Esophagus squamous epithelium (tissue), 5 donors: ENCODE data around the gene MPP4. TPM values are rescaled to one million over a fixed set of nuclear protein-coding genes. Genes with fewer than 3 reads are reported as not detected.

Experiments used
- DNase-seq: peaks from one replicate; lab custom pipeline; 2025; lab: John Stamatoyannopoulos, UW
- H3K27ac ChIP-seq, 4 donors: fragments of 200-600 bp; sonication (generic); one replicate each; pipeline ENCODE4 v1.5.1; 2016 to 2019; ENCODE audit warnings: mild to moderate bottlenecking in 1 of 4
- H3K27me3 ChIP-seq, 4 donors: fragments of 200-600 bp; sonication (generic); 1 replicate in 3 of 4; 2 replicates in 1 of 4; pipeline versions ENCODE4 v1.5.1 to v1.6.0; 2017 to 2021; ENCODE audit warnings: antibody characterized with exemption in 1 of 4
- H3K36me3 ChIP-seq, 3 donors: fragments of 200-600 bp; sonication (generic); one replicate each; pipeline ENCODE4 v1.5.1; 2016 to 2019
- H3K4me1 ChIP-seq, 3 donors: fragments of 200-600 bp; sonication (generic); one replicate each; pipeline ENCODE4 v1.5.1; 2017 to 2019
- H3K4me3 ChIP-seq, 4 donors: fragments of 200-600 bp; sonication (generic); 1 replicate in 3 of 4; 2 replicates in 1 of 4; pipeline ENCODE4 v1.5.1; 2016 to 2019; ENCODE audit warnings: mild to moderate bottlenecking in 2 of 4, moderate library complexity in 1 of 4
- H3K9me3 ChIP-seq, 3 donors: fragments of 200-600 bp; sonication (generic); one replicate each; pipeline ENCODE4 v1.5.1; 2016 to 2019
- POLR2A ChIP-seq, 4 donors: fragments of 450-650 bp; IDR thresholded peaks; one replicate each; pipeline ENCODE4 v1.6.1; 2017; ENCODE audit warnings: antibody characterized with exemption in 4 of 4, mild to moderate bottlenecking in 4 of 4, moderate library complexity in 3 of 4
- WGBS, 2 donors: methylation state at CpG; one replicate each; pipeline ENCODE4 v1.1.5; 2018; 5-methylcytosine and 5-hydroxymethylcytosine counted together
- intact Hi-C: fragments of 100-400 bp; cut with DNase I; formaldehyde crosslinking; loops from one replicate; pipeline ENCODE4 v1.15.0; 2022
- total RNA-seq, 4 donors: library from RNA; depleted of rRNA; stranded (reverse); fragments of >200 nt; gene quantifications; one replicate each; pipeline ENCODE4 v1.1.0, GENCODE V29; 2016
- TF ChIP-seq, protein P1 (sequence below), 6 experiments: fragments of 450-650 bp in 4 of 6; fragments of 200-600 bp in 2 of 6; sonication (generic) in 2 of 6; IDR thresholded peaks; one replicate each; pipeline ENCODE4 v1.5.1; 2016 to 2019; ENCODE audit warnings: antibody characterized with exemption in 6 of 6, mild to moderate bottlenecking in 4 of 6, moderate library complexity in 4 of 6
- donor health status: DM: yes; HTN: yes; CAD: no.

The MPP4 gene
- total RNA-seq, 4 donors from 2014 or later, result 0.19 TPM; not detected in 3

DNA sequence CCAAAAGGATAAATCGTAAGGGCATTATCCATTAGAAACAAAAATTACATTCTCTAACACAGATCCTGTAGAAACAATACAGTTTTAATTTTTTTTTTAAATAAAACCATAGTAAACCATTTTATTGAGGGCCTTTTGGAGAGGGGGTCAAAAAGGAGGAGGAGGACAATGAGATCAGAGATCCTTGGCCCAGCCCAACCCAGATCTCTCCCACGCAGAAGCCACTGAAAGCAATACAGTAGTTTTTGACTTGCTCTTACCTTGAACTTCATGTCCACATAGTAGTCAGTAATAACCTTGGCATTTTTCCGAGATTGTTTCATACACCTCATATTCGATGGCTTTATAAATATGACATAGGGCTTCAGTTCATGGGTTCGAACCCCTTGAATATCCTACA is 51.0 kb downstream of the MPP4 start:
- TF ChIP-seq, protein P1, sequence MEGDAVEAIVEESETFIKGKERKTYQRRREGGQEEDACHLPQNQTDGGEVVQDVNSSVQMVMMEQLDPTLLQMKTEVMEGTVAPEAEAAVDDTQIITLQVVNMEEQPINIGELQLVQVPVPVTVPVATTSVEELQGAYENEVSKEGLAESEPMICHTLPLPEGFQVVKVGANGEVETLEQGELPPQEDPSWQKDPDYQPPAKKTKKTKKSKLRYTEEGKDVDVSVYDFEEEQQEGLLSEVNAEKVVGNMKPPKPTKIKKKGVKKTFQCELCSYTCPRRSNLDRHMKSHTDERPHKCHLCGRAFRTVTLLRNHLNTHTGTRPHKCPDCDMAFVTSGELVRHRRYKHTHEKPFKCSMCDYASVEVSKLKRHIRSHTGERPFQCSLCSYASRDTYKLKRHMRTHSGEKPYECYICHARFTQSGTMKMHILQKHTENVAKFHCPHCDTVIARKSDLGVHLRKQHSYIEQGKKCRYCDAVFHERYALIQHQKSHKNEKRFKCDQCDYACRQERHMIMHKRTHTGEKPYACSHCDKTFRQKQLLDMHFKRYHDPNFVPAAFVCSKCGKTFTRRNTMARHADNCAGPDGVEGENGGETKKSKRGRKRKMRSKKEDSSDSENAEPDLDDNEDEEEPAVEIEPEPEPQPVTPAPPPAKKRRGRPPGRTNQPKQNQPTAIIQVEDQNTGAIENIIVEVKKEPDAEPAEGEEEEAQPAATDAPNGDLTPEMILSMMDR (IDR thresholded peaks at IDR 0.05), result no peak
- TF ChIP-seq POLR2A (IDR thresholded peaks at IDR 0.05), result no peak
- no peak for DNase-seq
- peaks cover 0 to 27% (median 9%) of the 10 kb centered on the region in 3 donors for H3K4me1 ChIP-seq
- H3K27ac ChIP-seq, result no peak overlapping the region
- H3K9me3 ChIP-seq, result no peaks in the 10 kb centered on the region
- H3K36me3 ChIP-seq, result no peaks in the 10 kb centered on the region
- intact Hi-C loops, result no loop called here
- WGBS, 2 donors, result 85 to 94% methylated on average over 5 of the region's 5 CpGs
- no peaks in the 10 kb centered on the region for H3K27me3 ChIP-seq
- H3K4me3 ChIP-seq, result no peak overlapping the region

DNA sequence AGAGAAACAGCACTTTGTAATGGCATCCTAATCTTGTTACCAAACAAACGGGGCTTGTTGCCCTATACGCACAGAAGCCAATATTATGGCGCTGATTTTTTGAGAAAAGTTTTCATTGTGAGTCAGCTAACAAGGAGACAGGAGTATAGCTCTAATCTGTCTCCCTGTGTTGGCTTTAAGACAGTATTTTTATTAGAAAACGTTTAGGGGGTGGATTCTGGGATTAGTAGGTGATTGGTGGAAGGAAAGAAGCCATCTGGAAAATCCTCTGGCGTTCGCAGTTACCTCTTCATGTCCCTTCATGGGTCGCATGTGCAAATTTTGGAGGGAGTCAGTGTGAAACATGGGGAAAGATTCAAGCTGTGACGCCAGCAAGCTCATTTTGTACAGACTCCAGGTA is 54.4 kb downstream of the MPP4 start:
- H3K9me3 ChIP-seq, result no peaks in the 10 kb centered on the region
- peaks cover 5 to 39% (median 9%) of the 10 kb centered on the region in 3 donors for H3K4me1 ChIP-seq
- DNase-seq, result no peak
- TF ChIP-seq, protein P1 (IDR thresholded peaks at IDR 0.05), result no peak
- TF ChIP-seq POLR2A (IDR thresholded peaks at IDR 0.05), result no peak
- H3K27ac ChIP-seq, result peak overlapping the region; percentile 93 to 98 (median 96)
- H3K27me3 ChIP-seq, result no peaks in the 10 kb centered on the region
- H3K36me3 ChIP-seq, result peaks cover 0 to 7% (median 0%) of the 10 kb centered on the region in 3 donors
- intact Hi-C loops, result no loop called here
- peak overlapping the region; percentile 68 to 85 (median 82) for H3K4me3 ChIP-seq
- WGBS, 2 donors, result 37 to 43% methylated on average over 8 of the region's 8 CpGs

DNA sequence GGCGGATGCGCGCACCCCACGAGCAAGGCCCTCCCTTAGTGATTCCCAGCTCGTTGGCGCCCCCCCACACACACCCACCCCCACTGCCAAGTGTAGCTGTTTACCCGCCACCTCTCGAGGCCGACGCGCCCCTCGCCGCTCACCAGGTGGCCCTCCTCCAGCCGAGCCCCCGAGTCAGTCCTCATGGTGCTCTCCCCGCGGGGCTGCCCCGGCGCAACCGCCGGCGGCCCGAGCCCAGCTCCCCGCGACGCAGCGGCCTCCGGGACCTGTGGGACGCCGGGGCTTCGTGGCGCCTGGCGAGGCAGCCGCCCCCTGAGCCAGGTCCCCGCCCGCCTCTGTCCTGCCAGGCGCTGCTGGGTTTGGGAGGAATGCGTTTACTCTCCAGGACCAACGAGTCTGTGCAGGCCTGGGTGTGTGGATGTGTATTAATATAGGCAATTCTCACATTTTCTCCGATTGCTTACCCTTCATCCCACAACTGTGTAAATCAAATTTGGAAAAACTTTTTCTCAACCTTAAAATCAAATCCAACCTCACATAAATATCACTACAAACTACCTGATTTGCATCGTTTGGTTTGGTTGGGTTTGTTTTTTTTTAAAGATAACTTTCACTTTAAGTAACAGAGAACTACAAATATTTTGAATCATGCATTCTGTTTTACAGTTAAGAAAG is 55.1 kb downstream of the MPP4 start, which contains the start of gene TMEM237:
Gene TMEM237, minus strand, starts transcription at position 288 of the 675 bp plus-strand sequence. Its CDS starts 103 bp downstream, at position 185.
- no peak for DNase-seq
- peak within 1 kb of the TSS; percentile 93 to 98 (median 96) for H3K27ac ChIP-seq
- no peaks in the 10 kb centered on the region for H3K9me3 ChIP-seq
- H3K4me3 ChIP-seq, result peak within 1 kb of the TSS; percentile 68 to 85 (median 82)
- WGBS, 2 donors, result 1 to 9% methylated on average over 3 to 14 of the region's 41 CpGs
- TF ChIP-seq POLR2A (IDR thresholded peaks at IDR 0.05), result peak in 1 of 4 donors; percentile 31
- TF ChIP-seq, protein P1 (IDR thresholded peaks at IDR 0.05), result no peak
- H3K4me1 ChIP-seq, result peaks cover 5 to 39% (median 9%) of the 10 kb centered on the region in 3 donors
- intact Hi-C loops, result no loop called here
- no peaks in the 10 kb centered on the region for H3K27me3 ChIP-seq
- H3K36me3 ChIP-seq, result peaks cover 0 to 13% (median 0%) of the 10 kb centered on the region in 3 donors

DNA sequence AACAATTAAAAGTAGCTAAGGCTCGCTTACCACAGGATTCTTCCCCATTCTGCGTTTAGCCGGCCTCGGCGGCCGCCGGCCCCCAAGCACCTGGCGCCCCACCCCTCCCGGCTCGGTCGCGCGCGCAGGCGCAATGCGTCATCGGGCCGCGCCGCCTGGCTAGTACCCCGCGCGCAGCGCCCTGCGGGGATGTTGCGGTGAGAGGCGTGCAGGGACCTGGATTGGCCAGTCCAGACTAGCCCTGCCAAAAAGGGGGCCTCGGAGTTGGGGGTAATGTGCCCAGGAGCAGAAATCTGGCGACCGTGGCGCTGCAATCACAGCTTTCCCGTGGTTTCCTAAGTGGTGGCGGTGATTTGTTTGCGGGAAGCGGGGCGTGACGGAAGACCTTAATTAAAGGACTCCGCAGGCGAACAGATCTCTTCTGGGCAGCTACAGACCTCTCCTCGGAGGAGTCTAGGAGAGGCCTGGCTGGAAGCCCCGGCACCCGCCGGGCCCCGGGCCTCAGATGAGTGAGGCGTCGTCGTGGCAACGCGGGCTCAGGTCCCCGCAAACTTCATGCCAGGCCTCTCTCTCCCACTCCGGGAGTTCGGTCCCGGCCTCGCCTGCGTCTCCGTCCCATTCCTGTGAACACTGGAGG is 55.7 kb downstream of the MPP4 start:
- peak overlapping the region; percentile 68 to 85 (median 82) for H3K4me3 ChIP-seq
- H3K9me3 ChIP-seq, result no peaks in the 10 kb centered on the region
- H3K36me3 ChIP-seq, result peaks cover 0 to 20% (median 0%) of the 10 kb centered on the region in 3 donors
- DNase-seq, result peak; percentile 8
- peak overlapping the region; percentile 93 to 98 (median 96) for H3K27ac ChIP-seq
- H3K27me3 ChIP-seq, result no peaks in the 10 kb centered on the region
- WGBS, 2 donors, result 0 to 2% methylated on average over 2 to 8 of the region's 56 CpGs
- TF ChIP-seq POLR2A (IDR thresholded peaks at IDR 0.05), result peak in 3 of 4 donors; percentile 57 to 78 (median 60)
- TF ChIP-seq, protein P1 (IDR thresholded peaks at IDR 0.05), result peak in 1 of 6 experiments; percentile 44
- intact Hi-C loops, result no loop called here
- peaks cover 5 to 39% (median 9%) of the 10 kb centered on the region in 3 donors for H3K4me1 ChIP-seq
